ENCODE measurements around the gene WDPCP. TPM values are rescaled to one million over a fixed set of nuclear protein-coding genes. Genes with fewer than 3 reads are reported as not detected.
"Not testable (repeated sequence)": the region's sequence is repeated elsewhere in the genome, so short reads cannot be mapped to it uniquely, and the experiment has no call there.

The WDPCP gene
- polyA plus RNA-seq, 1 donor from 2014 or later: 8.9 TPM

DNA sequence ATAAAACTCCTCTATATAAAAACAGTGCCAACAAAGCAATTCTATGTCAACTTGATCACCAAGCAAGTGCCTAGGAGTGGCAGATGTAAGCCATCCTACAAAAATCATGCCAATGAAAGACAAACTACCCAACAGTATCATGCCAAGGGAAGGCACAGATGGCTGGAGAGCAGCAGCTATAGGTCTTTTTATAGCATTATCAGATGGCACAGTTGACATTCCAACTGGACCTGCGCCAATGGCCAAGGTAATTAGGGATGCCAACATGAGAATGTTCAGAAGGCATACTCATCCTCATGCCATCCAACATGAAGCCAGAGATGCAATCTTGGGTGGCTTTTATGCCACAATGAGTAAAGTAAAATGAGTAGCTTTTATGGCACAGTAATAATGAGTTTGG, 300.3 kb downstream of the WDPCP start:
- Histone ChIP-seq H3F3A (ENCODE audit: insufficient read depth, low read length, poor library complexity, severe bottlenecking) (no peaks in the 10 kb centered on the region), H3K9me3 (ENCODE audit: low read length) (peaks cover 5% of the 10 kb centered on the region), H2AFZ (ENCODE audit: low read depth, low read length) (no peak overlapping the region), H3K4me3 (ENCODE audit: low read length) (no peak overlapping the region), H3K4me2 (ENCODE audit: low read length) (no peak overlapping the region), H3K27ac (ENCODE audit: low read length) (no peak overlapping the region), H3K27me3 (ENCODE audit: insufficient read depth, low read depth, low read length) (no peaks in the 10 kb centered on the region), H3K36me3 (ENCODE audit: insufficient read depth, low read length) (no peaks in the 10 kb centered on the region), H4K20me1 (ENCODE audit: insufficient read depth) (no peaks in the 10 kb centered on the region), H3K9ac (ENCODE audit: low read length) (no peak overlapping the region), H3K9me2 (ENCODE audit: insufficient read depth, low read length) (no peaks in the 10 kb centered on the region), H3K79me2 (replicated peaks; ENCODE audit: insufficient read depth, low read length) (no peaks in the 10 kb centered on the region)
- TF ChIP-seq MXI1 (conservative IDR thresholded peaks at IDR 0.05; ENCODE audit: poor library complexity, severe bottlenecking) (no peak), RAD21 (conservative IDR thresholded peaks at IDR 0.05) (no peak), POLR2AphosphoS5 (IDR thresholded peaks at IDR 0.05) (no peak), EP300 (conservative IDR thresholded peaks at IDR 0.05; ENCODE audit: poor library complexity, severe bottlenecking) (no peak), EZH2 (IDR thresholded peaks at IDR 0.05; ENCODE audit: borderline replicate concordance, insufficient read depth, low read length, poor library complexity, severe bottlenecking) (no peak)
- TF ChIP-seq, protein P1, sequence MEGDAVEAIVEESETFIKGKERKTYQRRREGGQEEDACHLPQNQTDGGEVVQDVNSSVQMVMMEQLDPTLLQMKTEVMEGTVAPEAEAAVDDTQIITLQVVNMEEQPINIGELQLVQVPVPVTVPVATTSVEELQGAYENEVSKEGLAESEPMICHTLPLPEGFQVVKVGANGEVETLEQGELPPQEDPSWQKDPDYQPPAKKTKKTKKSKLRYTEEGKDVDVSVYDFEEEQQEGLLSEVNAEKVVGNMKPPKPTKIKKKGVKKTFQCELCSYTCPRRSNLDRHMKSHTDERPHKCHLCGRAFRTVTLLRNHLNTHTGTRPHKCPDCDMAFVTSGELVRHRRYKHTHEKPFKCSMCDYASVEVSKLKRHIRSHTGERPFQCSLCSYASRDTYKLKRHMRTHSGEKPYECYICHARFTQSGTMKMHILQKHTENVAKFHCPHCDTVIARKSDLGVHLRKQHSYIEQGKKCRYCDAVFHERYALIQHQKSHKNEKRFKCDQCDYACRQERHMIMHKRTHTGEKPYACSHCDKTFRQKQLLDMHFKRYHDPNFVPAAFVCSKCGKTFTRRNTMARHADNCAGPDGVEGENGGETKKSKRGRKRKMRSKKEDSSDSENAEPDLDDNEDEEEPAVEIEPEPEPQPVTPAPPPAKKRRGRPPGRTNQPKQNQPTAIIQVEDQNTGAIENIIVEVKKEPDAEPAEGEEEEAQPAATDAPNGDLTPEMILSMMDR (IDR thresholded peaks at IDR 0.05; ENCODE audit: poor library complexity, severe bottlenecking): no peak

DNA sequence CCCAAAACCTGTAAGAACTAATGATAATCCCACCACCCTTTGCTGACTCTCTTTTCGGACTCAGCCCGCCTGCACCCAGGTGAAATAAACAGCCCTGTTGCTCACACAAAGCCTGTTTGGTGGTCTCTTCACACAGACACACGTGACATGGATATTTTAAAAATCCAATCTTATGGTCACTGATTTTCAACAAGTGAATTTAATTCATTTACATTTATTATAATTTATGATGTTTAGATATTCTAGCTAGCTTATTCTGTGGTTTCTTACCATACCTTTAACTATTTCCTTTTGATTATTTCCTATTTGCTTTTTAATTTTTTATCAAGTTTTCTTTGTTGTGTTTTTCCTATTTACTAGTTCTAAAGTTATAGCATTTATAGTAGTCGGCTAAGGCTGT, 301.8 kb downstream of the WDPCP start:
- not testable (repeated sequence) for H3K27me3 ChIP-seq (ENCODE audit: insufficient read depth, low read depth, low read length); H3K4me2 ChIP-seq (ENCODE audit: low read length); H3K36me3 ChIP-seq (ENCODE audit: insufficient read depth, low read length); H3K9me2 ChIP-seq (ENCODE audit: insufficient read depth, low read length); H3K9me3 ChIP-seq (ENCODE audit: low read length); H3K4me3 ChIP-seq (ENCODE audit: low read length); H3K9ac ChIP-seq (ENCODE audit: low read length); H4K20me1 ChIP-seq (ENCODE audit: insufficient read depth); H3F3A ChIP-seq (ENCODE audit: insufficient read depth, low read length, poor library complexity, severe bottlenecking); H2AFZ ChIP-seq (ENCODE audit: low read depth, low read length); H3K27ac ChIP-seq (ENCODE audit: low read length); H3K79me2 ChIP-seq (replicated peaks; ENCODE audit: insufficient read depth, low read length)

DNA sequence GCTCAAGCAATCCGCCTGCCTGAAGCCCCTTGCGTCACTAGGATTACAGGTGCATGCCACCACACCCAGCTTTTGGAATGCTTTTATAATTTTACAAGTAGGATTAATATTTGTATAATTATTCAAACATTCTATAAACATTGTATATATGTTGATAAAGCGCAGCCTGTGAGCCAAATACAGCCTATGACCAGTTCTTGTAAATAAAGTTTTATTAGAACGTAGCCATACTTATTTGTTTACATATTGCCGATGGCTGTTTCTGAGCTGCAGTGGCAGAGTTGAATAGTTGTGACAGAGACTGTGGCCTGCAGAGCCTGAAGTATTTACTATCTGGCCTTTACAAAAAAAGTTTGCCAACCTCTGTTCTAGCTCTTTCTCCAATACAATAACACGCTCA, 305.0 kb downstream of the WDPCP start:
- H3K79me2 ChIP-seq (replicated peaks; ENCODE audit: insufficient read depth, low read length): no peaks in the 10 kb centered on the region
- no peaks in the 10 kb centered on the region for H3K9me3 ChIP-seq (ENCODE audit: low read length)
- no peaks in the 10 kb centered on the region for H3K36me3 ChIP-seq (ENCODE audit: insufficient read depth, low read length)
- TF ChIP-seq EZH2 (IDR thresholded peaks at IDR 0.05; ENCODE audit: borderline replicate concordance, insufficient read depth, low read length, poor library complexity, severe bottlenecking): no peak
- TF ChIP-seq RAD21 (conservative IDR thresholded peaks at IDR 0.05): no peak
- TF ChIP-seq, protein P1 (IDR thresholded peaks at IDR 0.05; ENCODE audit: poor library complexity, severe bottlenecking): no peak
- TF ChIP-seq, protein P2, sequence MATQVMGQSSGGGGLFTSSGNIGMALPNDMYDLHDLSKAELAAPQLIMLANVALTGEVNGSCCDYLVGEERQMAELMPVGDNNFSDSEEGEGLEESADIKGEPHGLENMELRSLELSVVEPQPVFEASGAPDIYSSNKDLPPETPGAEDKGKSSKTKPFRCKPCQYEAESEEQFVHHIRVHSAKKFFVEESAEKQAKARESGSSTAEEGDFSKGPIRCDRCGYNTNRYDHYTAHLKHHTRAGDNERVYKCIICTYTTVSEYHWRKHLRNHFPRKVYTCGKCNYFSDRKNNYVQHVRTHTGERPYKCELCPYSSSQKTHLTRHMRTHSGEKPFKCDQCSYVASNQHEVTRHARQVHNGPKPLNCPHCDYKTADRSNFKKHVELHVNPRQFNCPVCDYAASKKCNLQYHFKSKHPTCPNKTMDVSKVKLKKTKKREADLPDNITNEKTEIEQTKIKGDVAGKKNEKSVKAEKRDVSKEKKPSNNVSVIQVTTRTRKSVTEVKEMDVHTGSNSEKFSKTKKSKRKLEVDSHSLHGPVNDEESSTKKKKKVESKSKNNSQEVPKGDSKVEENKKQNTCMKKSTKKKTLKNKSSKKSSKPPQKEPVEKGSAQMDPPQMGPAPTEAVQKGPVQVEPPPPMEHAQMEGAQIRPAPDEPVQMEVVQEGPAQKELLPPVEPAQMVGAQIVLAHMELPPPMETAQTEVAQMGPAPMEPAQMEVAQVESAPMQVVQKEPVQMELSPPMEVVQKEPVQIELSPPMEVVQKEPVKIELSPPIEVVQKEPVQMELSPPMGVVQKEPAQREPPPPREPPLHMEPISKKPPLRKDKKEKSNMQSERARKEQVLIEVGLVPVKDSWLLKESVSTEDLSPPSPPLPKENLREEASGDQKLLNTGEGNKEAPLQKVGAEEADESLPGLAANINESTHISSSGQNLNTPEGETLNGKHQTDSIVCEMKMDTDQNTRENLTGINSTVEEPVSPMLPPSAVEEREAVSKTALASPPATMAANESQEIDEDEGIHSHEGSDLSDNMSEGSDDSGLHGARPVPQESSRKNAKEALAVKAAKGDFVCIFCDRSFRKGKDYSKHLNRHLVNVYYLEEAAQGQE (IDR thresholded peaks at IDR 0.05; ENCODE audit: borderline replicate concordance): no peak
- TF ChIP-seq POLR2AphosphoS5 (IDR thresholded peaks at IDR 0.05): no peak
- no peak for TF ChIP-seq MXI1 (conservative IDR thresholded peaks at IDR 0.05; ENCODE audit: poor library complexity, severe bottlenecking)
- no peak for TF ChIP-seq SMC3 (conservative IDR thresholded peaks at IDR 0.05; ENCODE audit: poor library complexity)
- no peak for TF ChIP-seq EP300 (conservative IDR thresholded peaks at IDR 0.05; ENCODE audit: poor library complexity, severe bottlenecking)
- TF ChIP-seq TAF1 (IDR thresholded peaks at IDR 0.05; ENCODE audit: low read depth): no peak
- H3K9ac ChIP-seq (ENCODE audit: low read length): no peak overlapping the region
- no peaks in the 10 kb centered on the region for H3K27me3 ChIP-seq (ENCODE audit: insufficient read depth, low read depth, low read length)
- H3K9me2 ChIP-seq (ENCODE audit: insufficient read depth, low read length): no peaks in the 10 kb centered on the region
- H3K27ac ChIP-seq (ENCODE audit: low read length): no peak overlapping the region
- no peak overlapping the region for H2AFZ ChIP-seq (ENCODE audit: low read depth, low read length)
- no peaks in the 10 kb centered on the region for H3F3A ChIP-seq (ENCODE audit: insufficient read depth, low read length, poor library complexity, severe bottlenecking)
- no peak overlapping the region for H3K4me2 ChIP-seq (ENCODE audit: low read length)
- no peak overlapping the region for H3K4me3 ChIP-seq (ENCODE audit: low read length)
- no peaks in the 10 kb centered on the region for H4K20me1 ChIP-seq (ENCODE audit: insufficient read depth)

Measured in neural cell (in vitro differentiated cells).